HG03139 (cell line): ENCODE data around the gene SPATA7.

Source experiments
- ATAC-seq: cut with Tn5 transposase; IDR thresholded peaks from one replicate; pipeline ENCODE4 v1.9.1; 2021; ENCODE audit not compliant: unreplicated experiment

SPATA7 gene

GRCh38 chr14:88417594-88417993, 32.1 kb downstream of the SPATA7 start:
- no peak for ATAC-seq

GRCh38 chr14:88420187-88420586, 34.7 kb downstream of the SPATA7 start:
- no peak for ATAC-seq

GRCh38 chr14:88421286-88421685, 35.8 kb downstream of the SPATA7 start:
- no peak for ATAC-seq

DNA sequence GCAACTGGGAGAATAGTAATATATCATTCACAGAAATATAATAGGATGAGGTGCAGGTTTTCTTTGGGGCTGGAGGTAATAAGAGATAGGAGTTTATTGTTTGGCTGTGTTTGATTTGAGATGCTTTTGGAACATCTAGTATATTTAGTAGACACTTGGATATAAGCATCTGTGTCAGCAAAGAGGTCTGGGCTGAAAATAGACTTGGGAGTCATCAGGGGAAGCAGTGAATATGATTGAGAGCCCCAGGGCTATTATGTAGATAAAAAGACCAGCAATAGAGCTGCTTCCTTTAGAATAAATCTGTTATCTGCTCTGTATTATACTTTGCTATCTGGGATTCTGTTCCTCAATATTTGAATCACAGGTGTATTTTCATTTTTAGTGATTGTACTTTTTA, 36.6 kb downstream of the SPATA7 start:
- no peak for ATAC-seq

DNA sequence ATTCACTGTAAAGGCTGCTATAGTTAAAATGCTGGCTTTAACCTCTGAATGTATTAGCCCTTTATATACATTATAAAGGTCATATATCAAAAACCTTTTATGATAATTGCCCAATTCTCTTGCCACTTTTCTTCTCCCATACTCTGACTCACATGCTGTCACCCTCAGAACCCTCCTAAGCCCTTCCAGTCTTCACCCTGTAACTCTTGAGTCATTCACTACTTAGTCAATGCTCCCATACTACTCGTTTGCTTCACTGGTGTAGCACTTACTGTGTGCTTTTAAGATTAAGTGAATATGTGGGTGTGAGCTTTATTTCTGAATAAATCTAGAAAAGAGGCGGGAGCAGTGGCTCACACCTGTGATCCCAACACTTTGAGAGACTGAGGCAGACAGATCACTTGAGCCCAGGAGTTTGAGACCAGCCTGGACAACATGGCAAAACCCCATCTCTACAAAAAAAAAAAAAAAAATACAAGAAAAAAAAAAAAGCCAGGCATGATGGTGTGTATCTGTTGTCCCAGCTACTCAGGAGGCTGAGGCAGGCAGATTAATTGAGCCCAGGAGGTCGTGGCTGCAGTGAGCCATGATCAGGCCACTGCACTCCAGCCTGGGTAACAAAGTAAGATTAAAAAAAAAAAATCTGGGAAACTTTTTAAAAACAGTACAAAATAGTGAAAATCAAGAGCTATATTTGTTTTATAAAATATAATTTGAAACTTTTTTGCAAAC, 37.6 kb downstream of the SPATA7 start:
- no peak for ATAC-seq

DNA sequence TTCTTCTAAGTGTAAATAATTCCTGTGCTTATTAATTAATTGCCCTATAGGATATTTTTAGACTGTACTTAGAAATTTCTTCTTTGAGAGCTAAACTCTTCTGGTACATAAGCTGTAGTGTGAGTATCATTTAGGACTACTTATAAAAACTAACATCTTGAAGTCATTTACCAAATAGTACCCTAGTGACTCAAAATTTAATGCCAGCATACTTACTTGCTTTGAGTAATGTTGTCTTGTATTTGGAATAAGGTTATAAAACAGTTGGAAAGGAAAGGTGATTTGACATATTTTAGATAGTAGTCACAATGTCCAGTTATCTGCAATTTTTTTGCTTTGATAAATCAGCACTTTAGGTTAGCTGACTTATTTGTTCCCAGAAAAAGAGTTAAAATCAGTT, 39.1 kb downstream of the SPATA7 start:
- ATAC-seq = no peak

- ATAC-seq = no peak
These were observed 40.8 kb downstream of the SPATA7 start for GRCh38 chr14:88426271-88426670.

- no peak for ATAC-seq
These were observed 45.5 kb downstream of the SPATA7 start for GRCh38 chr14:88430976-88431375.

GRCh38 chr14:88437658-88438057, 52.2 kb downstream of the SPATA7 start:
- no peak for ATAC-seq

DNA sequence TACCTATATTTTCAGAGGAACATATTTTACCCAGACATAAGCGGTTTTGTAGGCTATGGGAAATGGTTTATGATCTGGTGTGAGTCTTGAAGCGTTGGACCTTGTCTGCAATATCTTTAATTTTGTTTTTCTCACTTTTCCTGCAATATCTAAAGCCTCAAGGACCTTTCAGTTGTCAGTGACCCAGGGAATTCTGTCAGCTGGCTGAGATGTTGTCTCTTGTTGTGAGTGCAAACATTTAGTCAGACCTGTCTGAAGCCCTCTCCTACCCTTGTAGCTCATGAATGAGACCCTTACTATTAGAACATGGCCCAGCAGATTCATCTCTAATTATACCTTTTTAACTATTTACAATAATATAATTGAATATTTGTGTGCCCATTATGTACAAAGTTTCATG, 53.6 kb downstream of the SPATA7 start:
- ATAC-seq = no peak

GRCh38 chr14:88452231-88452630, 66.8 kb downstream of the SPATA7 start:
- no peak for ATAC-seq

DNA sequence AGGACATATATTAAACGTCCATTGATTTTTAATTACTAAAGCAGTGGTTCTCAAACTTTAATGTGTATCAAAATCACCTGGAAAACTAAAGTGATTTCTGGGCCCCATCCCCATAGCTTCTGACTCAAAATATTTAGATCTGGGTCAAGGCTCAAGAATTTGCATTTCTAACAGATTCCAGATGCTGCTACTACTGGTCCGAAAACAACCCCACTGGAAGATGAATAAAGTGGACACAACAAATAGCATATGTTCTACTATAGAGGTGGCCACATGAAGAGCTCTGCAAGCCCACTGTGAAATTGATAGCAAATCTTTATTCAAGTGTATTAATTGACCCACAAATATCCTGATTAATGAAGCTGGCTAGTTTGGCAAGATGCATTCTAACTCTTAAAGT, 69.4 kb downstream of the SPATA7 start:
- ATAC-seq = no peak

DNA sequence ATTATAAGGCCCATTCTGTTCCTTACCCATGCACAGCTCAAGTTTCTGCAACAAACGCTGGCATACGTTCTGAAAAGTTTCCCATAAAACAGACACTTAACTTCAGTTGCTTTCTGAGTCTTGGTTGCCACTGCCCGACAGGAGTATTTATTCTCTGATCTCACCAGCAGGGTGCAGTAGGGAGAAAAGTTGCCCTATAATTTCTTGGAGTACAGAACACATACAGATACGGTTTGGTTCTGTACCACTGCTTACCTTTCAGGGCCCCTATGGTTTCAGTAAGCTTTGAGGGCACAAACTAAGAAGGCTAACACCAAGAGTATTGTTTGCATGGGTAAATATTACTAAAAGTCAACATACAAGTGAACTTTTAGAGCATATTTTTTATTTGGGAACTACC, 77.9 kb downstream of the SPATA7 start:
- ATAC-seq = no peak

DNA sequence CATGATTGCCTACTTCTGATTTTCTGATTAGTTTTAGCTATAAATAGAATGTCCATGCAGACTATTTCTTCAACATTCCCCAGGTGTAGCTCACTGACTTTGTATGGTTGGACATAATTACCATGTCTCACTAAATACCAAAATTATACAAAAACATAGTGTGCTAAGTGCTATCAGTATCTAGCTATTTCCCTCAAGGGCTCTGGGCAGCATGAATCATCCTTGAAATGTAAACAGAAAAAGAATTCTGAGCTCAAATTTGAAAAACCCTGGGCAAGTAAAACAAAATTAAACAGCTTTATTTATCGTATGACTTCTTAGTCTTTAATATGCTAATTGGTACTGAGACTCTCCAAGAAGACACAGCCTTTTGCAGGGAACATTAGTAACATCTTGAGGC, 82.9 kb downstream of the SPATA7 start:
- no peak for ATAC-seq

DNA sequence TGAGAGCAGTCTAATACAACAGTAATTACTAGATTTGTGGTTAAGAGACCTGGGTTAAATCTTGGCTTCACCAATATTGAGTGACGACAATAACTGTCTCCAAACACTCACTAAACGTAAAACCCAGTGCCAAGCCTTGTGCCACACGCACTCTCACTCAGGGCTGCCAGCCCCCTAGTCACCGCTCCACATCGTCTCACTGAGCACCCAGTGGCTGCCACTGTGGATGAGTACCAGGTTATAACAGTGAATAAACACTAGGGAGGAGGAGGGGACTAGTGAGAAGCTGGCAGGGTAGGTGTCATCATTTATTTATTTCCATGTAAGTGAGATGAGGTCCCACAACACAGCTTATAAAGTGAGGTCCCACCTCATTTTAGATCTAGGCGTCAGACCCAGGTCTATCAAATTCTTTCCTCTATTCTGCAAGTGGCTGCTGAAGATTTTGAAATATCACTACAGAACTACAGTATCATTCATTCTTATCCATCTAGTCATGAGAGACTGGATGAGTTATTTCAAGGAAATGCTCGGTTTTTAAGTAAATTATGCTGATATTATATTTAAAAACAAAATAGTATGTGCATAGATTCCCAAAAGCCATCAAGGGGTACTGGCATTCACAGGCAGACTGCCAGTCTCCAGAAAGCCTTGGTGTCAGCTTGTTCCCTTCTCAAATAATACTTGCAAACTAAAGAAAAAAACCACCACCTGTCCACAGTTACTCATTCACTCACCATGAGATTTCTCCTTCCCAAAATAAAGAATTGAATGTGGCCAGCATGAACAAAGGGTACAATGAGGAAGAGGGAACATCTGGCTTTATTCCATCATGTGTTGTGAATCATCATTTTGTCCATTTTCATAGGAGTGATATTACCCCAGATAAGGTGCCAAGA, 85.3 kb downstream of the SPATA7 start:
- no peak for ATAC-seq

- no peak for ATAC-seq
These were observed 88.3 kb downstream of the SPATA7 start for GRCh38 chr14:88473791-88474190.

GRCh38 chr14:88476214-88476774, 90.8 kb downstream of the SPATA7 start:
- ATAC-seq = no peak

GRCh38 chr14:88476825-88477224, 91.4 kb downstream of the SPATA7 start:
- no peak for ATAC-seq

GRCh38 chr14:88477513-88478250, 92.2 kb downstream of the SPATA7 start:
- no peak for ATAC-seq

GRCh38 chr14:88478931-88479330, 93.5 kb downstream of the SPATA7 start:
- no peak for ATAC-seq

DNA sequence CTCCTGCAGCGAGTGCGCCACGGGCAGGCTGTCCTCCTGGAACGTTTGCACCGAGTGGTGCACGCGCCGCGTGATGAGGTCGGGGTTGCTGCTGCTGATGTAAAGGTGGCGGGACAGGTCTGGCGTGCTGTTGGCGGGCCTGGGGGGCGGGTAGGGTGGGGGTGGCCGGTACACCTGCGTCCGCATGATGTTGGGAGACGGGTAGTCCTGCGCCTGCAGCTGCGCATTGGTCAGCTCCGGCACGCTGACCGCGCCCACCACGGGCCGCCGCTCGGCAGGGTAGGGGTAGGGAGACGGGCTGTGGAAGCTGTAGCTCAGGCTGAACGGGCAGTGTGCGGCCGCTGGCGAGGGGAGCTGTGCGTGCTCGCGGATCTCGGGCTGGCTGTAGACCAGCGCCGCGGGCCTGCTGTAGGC, 94.1 kb downstream of the SPATA7 start:
- ATAC-seq = no peak
